Esophagus squamous epithelium (tissue), 4 donors: Measurements from ENCODE around the gene BMPR2.
"Not testable (repeated sequence)": the region's sequence is repeated elsewhere in the genome, so short reads cannot be mapped to it uniquely, and the experiment has no call there.

Experiments
- CTCF ChIP-seq, 6 experiments: fragments of 450-650 bp in 4 of 6; fragments of 200-600 bp in 2 of 6; sonication (generic) in 2 of 6; IDR thresholded peaks; one replicate each; pipeline ENCODE4 v1.5.1; 2016 to 2019; ENCODE audit warnings: antibody characterized with exemption in 6 of 6, mild to moderate bottlenecking in 4 of 6, moderate library complexity in 4 of 6
- POLR2A ChIP-seq, 4 donors: fragments of 450-650 bp; IDR thresholded peaks; one replicate each; pipeline ENCODE4 v1.6.1; 2017; ENCODE audit warnings: antibody characterized with exemption in 4 of 4, mild to moderate bottlenecking in 4 of 4, moderate library complexity in 3 of 4

GRCh38 chr2:202582846-202583245 lies 206.7 kb downstream of the BMPR2 start:
- TF ChIP-seq CTCF, POLR2A (IDR thresholded peaks at IDR 0.05): not testable (repeated sequence)
